Astrocyte (in vitro differentiated cells and primary cell): ENCODE measurements around the gene CHEK2.

Experiments
- CTCF ChIP-seq: IDR thresholded peaks from 2 replicates; pipeline ENCODE4 v1.5.1; 2011; ENCODE audit warnings: low read depth, mild to moderate bottlenecking, inconsistent platforms, low read length, moderate library complexity; ENCODE audit not compliant: insufficient read depth
- EZH2 ChIP-seq: IDR thresholded peaks from 2 replicates; pipeline ENCODE4 v1.6.1; 2012; ENCODE audit warnings: mild to moderate bottlenecking, low read length, inconsistent platforms; ENCODE audit not compliant: insufficient read depth

GRCh38 chr22:28773461-28773867 lies 31.8 kb upstream of the CHEK2 start:
- TF ChIP-seq EZH2, result no peak
- TF ChIP-seq CTCF, result no peak
